GM21528 (cell line): ENCODE measurements around the gene NMU.
"Not testable (repeated sequence)": the region's sequence is repeated elsewhere in the genome, so short reads cannot be mapped to it uniquely, and the experiment has no call there.

Experiments used
- ATAC-seq: cut with Tn5 transposase; IDR thresholded peaks from one replicate; pipeline ENCODE4 v1.9.1; 2021; ENCODE audit warnings: mild to moderate bottlenecking, moderate library complexity; ENCODE audit not compliant: unreplicated experiment, low FRiP score

Gene NMU

GRCh38 chr4:55635741-55636655, at the start of gene NMU:
Gene NMU, minus strand, starts transcription at chr4:55636298. Its CDS starts 106 bp downstream, at chr4:55636192.
- peak; percentile 91 for ATAC-seq

DNA sequence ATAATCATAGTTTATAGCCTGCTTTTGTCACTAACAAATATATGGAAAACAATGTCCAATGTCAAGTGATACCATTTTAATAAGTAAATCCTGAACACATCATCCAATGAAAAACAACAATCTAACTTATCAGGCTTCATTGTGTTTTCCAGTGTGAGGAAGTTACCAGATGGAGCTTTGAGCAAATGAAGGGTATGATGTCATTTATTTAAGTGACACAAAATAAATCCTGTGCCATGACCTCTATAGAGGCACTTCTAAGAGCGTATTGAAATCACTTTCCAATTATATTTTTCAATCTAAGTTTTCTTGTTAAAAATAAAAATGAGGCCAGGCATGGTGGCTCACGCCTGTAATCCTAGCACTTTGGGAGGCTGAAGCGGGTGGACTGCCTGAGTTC, 48.2 kb upstream of the NMU start:
- no peak for ATAC-seq

GRCh38 chr4:55682797-55683196, 46.7 kb upstream of the NMU start:
- ATAC-seq, result not testable (repeated sequence)

DNA sequence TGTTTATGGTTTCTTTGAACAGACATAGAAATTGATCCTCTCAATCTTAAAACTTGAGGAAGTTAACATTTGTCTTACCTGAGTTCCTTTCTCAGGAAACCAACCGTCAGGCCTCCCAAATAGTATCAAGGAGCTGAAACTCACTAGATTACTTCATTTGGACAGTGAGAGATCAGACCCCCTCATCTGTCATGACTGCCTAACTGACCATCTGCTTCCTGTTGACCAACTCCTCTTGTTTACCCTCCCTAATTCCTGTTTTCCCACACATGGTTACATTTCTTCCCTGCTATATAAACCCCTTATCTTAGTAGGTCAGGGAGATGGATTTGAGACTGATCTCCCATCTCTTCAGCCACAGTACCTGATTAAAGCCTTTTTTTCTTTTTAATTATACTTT, 46.2 kb upstream of the NMU start:
- ATAC-seq, result no peak

GRCh38 chr4:55681430-55681829, 45.3 kb upstream of the NMU start:
- ATAC-seq, result no peak

DNA sequence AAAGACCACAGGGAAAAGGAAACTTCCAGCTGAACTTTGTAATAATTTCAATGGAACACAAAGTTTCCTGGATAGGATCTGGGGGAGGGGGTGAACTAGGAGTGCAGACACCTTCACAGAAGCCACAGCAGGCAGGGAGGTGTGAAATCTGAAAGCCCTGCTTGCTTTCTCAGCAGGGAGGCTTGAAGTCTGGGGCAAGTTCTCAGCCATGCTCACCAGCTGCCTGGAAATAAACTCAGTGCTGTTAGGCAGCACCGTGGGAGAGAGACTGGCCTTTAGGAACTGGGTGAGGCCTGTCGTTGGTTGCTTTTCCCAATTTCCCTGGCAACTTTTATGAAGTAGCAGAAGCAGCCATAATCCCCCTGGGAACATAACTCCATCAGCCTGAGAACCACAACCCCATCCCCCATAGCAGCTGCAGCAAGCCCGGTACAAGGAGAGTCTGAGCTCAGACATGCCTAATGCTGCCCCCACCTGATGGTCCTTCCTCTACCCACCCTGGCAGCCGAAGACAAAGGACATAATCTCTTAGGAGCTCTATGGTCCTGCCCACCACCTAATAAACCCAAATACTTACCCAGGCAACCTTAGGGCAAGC, 39.2 kb upstream of the NMU start:
- no peak for ATAC-seq

- ATAC-seq, result no peak
These were observed 37.3 kb upstream of the NMU start for GRCh38 chr4:55673424-55673823.

- ATAC-seq, result no peak
These were observed 35.6 kb upstream of the NMU start for GRCh38 chr4:55671667-55672066.

DNA sequence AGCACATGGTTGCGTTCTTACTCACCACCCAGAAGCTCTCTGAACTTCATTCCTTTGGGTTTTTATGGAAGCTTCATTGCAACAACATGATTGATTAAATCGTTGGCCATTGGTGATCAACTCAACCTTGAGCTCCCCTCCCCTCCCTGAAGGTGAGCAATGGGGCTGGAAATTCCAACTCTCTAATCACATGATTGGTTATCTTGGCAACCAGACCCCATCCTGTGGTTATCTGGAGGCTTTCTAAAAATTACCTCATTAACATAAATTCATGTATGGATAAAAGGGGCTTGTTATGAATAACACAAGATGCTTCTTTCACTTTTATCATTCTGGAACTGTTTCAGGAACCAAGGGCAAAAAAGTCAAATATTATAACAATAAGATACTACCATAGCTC, 34.6 kb upstream of the NMU start:
- ATAC-seq, result no peak

- ATAC-seq, result no peak
These were observed 32.4 kb upstream of the NMU start for GRCh38 chr4:55668449-55668848.

- ATAC-seq, result no peak
These were observed 30.4 kb upstream of the NMU start for GRCh38 chr4:55666535-55666934.

GRCh38 chr4:55663145-55663544, 27.0 kb upstream of the NMU start:
- ATAC-seq, result no peak

GRCh38 chr4:55661398-55662056, 25.4 kb upstream of the NMU start:
- ATAC-seq, result no peak

GRCh38 chr4:55658657-55659056, 22.6 kb upstream of the NMU start:
- ATAC-seq, result no peak

DNA sequence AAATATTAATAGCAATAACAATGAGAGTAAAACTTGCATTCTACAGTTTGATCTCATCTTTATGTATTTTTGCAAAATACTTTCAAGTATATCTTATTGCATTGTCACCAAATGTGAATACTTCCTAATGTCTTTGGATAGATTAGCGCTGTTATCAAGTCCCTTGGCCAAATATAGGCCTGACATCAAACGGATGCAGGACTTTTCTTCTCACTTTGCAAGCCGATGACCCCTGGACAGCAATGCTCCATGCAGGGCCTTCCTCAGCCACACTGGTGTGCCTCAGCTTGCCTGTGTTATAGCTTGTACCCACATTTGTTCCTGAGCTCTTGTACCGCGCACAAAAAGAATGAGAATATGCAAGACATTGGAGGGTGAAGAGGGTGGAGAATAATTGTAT, 18.0 kb upstream of the NMU start:
- no peak for ATAC-seq

DNA sequence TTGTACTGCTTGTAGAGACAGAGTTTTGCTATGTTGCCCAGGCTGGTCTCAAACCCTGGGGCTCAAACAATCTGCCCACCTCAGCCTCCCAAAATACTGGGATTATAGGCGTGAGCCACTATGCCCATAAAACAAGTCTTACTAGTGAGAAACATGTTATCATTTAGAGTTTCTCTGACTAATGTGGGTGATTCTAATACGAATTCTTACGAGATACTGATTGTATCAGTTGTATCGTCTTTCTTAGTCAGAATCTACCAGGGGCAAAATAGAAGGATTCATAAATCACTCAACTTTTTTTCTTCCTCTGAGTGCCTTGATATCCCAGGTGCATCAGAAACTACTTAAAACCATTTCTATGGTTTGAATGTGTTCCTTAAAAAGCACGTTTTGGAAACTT, 14.4 kb upstream of the NMU start:
- no peak for ATAC-seq

GRCh38 chr4:55637272-55637820, 1.2 kb upstream of the NMU start:
- no peak for ATAC-seq

- ATAC-seq, result no peak
These were observed 530 bp upstream of the NMU start for GRCh38 chr4:55636656-55636999.

GRCh38 chr4:55635282-55635681, 816 bp downstream of the NMU start:
- no peak for ATAC-seq

- ATAC-seq, result no peak
These were observed 1.5 kb downstream of the NMU start for GRCh38 chr4:55634417-55635128.

DNA sequence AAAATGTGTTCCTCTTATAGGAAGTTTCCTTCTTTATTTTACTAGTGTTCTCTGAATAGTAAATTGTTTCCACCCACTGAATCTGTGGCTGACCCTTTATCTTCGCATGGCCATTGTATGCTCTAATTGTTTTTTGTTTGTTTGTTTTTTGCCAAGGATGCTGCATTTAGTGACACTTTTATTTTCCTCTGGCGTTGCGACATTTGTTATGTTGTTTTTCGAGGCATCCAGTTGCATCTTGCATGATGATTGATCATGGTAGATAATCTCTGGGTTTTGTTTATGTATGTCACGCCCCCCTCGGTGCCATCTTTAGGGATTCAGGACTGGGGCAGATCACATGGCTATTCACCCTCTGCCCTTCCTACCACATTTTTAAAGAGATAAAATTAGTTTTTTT, 2.2 kb downstream of the NMU start:
- ATAC-seq, result no peak
